Endodermal cell (in vitro differentiated cells): Measurements from ENCODE around the gene CAPG. TPM values are rescaled to one million over a fixed set of nuclear protein-coding genes. Genes with fewer than 3 reads are reported as not detected.
"Not testable (repeated sequence)": the region's sequence is repeated elsewhere in the genome, so short reads cannot be mapped to it uniquely, and the experiment has no call there.

Experiments
- DNase-seq: peaks from one replicate; pipeline ENCODE4 v3.0.0-alpha.2; 2017
- H3K27ac ChIP-seq: 2 replicates; pipeline ENCODE4 v1.5.1; 2013; ENCODE audit warnings: mild to moderate bottlenecking, low read depth, low read length, moderate library complexity
- H3K27me3 ChIP-seq: 2 replicates; pipeline ENCODE4 v1.6.1; 2013; ENCODE audit warnings: mild to moderate bottlenecking, low read length, moderate library complexity; ENCODE audit not compliant: insufficient read depth, control insufficient read depth, poor library complexity, severe bottlenecking
- H3K36me3 ChIP-seq: 2 replicates; pipeline ENCODE4 v1.7.0; 2013; ENCODE audit warnings: mild to moderate bottlenecking, low read length, moderate library complexity; ENCODE audit not compliant: control insufficient read depth, insufficient read depth
- H3K4me1 ChIP-seq: one replicate; pipeline ENCODE4 v1.7.0; 2013; ENCODE audit warnings: low read length; ENCODE audit not compliant: control insufficient read depth, insufficient read depth
- H3K4me3 ChIP-seq: 2 replicates; pipeline ENCODE4 v1.5.1; 2013; ENCODE audit warnings: mild to moderate bottlenecking, low read length, moderate library complexity
- H3K9ac ChIP-seq: 2 replicates; pipeline ENCODE4 v1.6.1; 2013; ENCODE audit warnings: mild to moderate bottlenecking, low read length, moderate library complexity; ENCODE audit not compliant: poor library complexity, severe bottlenecking; ENCODE audit errors: extremely low read depth
- H3K9me3 ChIP-seq: 2 replicates; pipeline ENCODE4 v1.6.1; 2013; ENCODE audit warnings: mild to moderate bottlenecking, low read length, moderate library complexity; ENCODE audit not compliant: control insufficient read depth
- H3K27ac Mint-ChIP-seq: 2 replicates; pipeline ENCODE4 v1.8.0; 2020; ENCODE audit warnings: mixed read lengths
- H3K27me3 Mint-ChIP-seq: 2 replicates; pipeline ENCODE4 v1.8.0; 2021; ENCODE audit warnings: mild to moderate bottlenecking, mixed read lengths; ENCODE audit not compliant: insufficient read depth
- H3K36me3 Mint-ChIP-seq: 2 replicates; pipeline ENCODE4 v1.8.0; 2020; ENCODE audit warnings: low read depth, mixed read lengths
- H3K4me1 Mint-ChIP-seq: 2 replicates; pipeline ENCODE4 v1.8.0; 2020; ENCODE audit warnings: mixed read lengths
- H3K4me3 Mint-ChIP-seq: 2 replicates; pipeline ENCODE4 v1.8.0; 2020; ENCODE audit warnings: mild to moderate bottlenecking, moderate library complexity, mixed read lengths
- H3K9me3 Mint-ChIP-seq: 2 replicates; pipeline ENCODE4 v1.8.0; 2020; ENCODE audit warnings: mild to moderate bottlenecking, mixed read lengths
- CTCF ChIP-seq: fragments of 200-600 bp; sonication (generic); conservative IDR thresholded peaks from 2 replicates; pipeline ENCODE4 v1.5.0; 2021; ENCODE audit warnings: antibody characterized with exemption, mild to moderate bottlenecking
- WGBS, 2 experiments: methylation state at CpG; one replicate each; pipeline versions ENCODE4 v1.1.5 to v1.1.7; 2013; ENCODE audit warnings: missing lambda C conversion rate in 2 of 2, mixed read lengths in 1 of 2; ENCODE audit not compliant: insufficient coverage in 1 of 2, insufficient read length in 1 of 2; 5-methylcytosine and 5-hydroxymethylcytosine counted together
- total RNA-seq, 2 donors: library from RNA; stranded (reverse); fragmentation: NEBNext Ultra II Directional in 1 of 2; extraction: Animal tissue kit (Norgen Biotek cat#: 25700) in 1 of 2; gene quantifications; 2 replicates in 1 of 2; 3 replicates in 1 of 2; pipeline ENCODE4 v1.2.1, GENCODE V29; 2021

CAPG gene
- total RNA-seq, 2 donors from 2014 or later: 104 to 119 TPM

- Mint-ChIP-seq H3K27me3 (no peaks in the 10 kb centered on the region), H3K4me3 (no peak overlapping the region), H3K36me3 (peaks cover 11% of the 10 kb centered on the region), H3K4me1 (peaks cover 28% of the 10 kb centered on the region), H3K9me3 (no peaks in the 10 kb centered on the region), H3K27ac (no peak overlapping the region)
- Histone ChIP-seq H3K27ac (no peak overlapping the region), H3K4me1 (peaks cover 3% of the 10 kb centered on the region), H3K27me3 (no peaks in the 10 kb centered on the region), H3K9ac (no peak overlapping the region), H3K36me3 (peaks cover 19% of the 10 kb centered on the region), H3K4me3 (no peak overlapping the region), H3K9me3 (peaks cover 1% of the 10 kb centered on the region)
- TF ChIP-seq CTCF: no peak
- no peak for DNase-seq
- WGBS, 2 experiments: 75 to 94% methylated on average over 1 to 2 of the region's 2 CpGs
These were observed 22.4 kb downstream of the CAPG start for GRCh38 chr2:85387754-85388153.

- Mint-ChIP-seq H3K4me3 (no peak overlapping the region), H3K9me3 (peaks cover 15% of the 10 kb centered on the region), H3K36me3 (peaks cover 24% of the 10 kb centered on the region), H3K27me3 (no peaks in the 10 kb centered on the region), H3K4me1 (peaks cover 28% of the 10 kb centered on the region), H3K27ac (peak overlapping the region; percentile 74)
- no peak overlapping the region for H3K4me3 ChIP-seq
- H3K4me1 ChIP-seq: peaks cover 3% of the 10 kb centered on the region
- TF ChIP-seq CTCF: no peak
- DNase-seq: no peak
- H3K27ac ChIP-seq: no peak overlapping the region
- peaks cover 16% of the 10 kb centered on the region for H3K9me3 ChIP-seq
- WGBS, 2 experiments: 94 to 100% methylated on average over 1 to 2 of the region's 2 CpGs
- no peaks in the 10 kb centered on the region for H3K27me3 ChIP-seq
- no peak overlapping the region for H3K9ac ChIP-seq
- peaks cover 24% of the 10 kb centered on the region for H3K36me3 ChIP-seq
These were observed 24.4 kb downstream of the CAPG start for GRCh38 chr2:85385746-85386145.

GRCh38 chr2:85383850-85384249, 26.3 kb downstream of the CAPG start:
- Histone ChIP-seq H3K9ac (no peak overlapping the region), H3K9me3 (peaks cover 35% of the 10 kb centered on the region), H3K4me3 (no peak overlapping the region), H3K4me1 (peaks cover 3% of the 10 kb centered on the region), H3K36me3 (peaks cover 29% of the 10 kb centered on the region), H3K27me3 (no peaks in the 10 kb centered on the region), H3K27ac (no peak overlapping the region)
- Mint-ChIP-seq H3K27ac (peak overlapping the region; percentile 4), H3K4me3 (no peak overlapping the region), H3K4me1 (peaks cover 28% of the 10 kb centered on the region), H3K27me3 (no peaks in the 10 kb centered on the region), H3K9me3 (peaks cover 34% of the 10 kb centered on the region), H3K36me3 (peaks cover 40% of the 10 kb centered on the region)
- WGBS, 2 experiments: 73 to 97% methylated on average over 4 of the region's 4 CpGs
- no peak for TF ChIP-seq CTCF
- DNase-seq: no peak

- not testable (repeated sequence) for H3K27me3 Mint-ChIP-seq
These were observed 27.0 kb downstream of the CAPG start for GRCh38 chr2:85383151-85383550.

More at GRCh38 chr2:85383151-85383550, 27.0 kb downstream of the CAPG start:
- H3K27ac ChIP-seq, DNase-seq, H3K4me3 Mint-ChIP-seq, H3K4me1 ChIP-seq, H3K27ac Mint-ChIP-seq, H3K4me3 ChIP-seq, H3K27me3 ChIP-seq, H3K9ac ChIP-seq: not testable (repeated sequence)
- peaks cover 29% of the 10 kb centered on the region for H3K36me3 ChIP-seq
- peaks cover 37% of the 10 kb centered on the region for H3K9me3 ChIP-seq
- Mint-ChIP-seq H3K36me3 (peaks cover 40% of the 10 kb centered on the region), H3K4me1 (peaks cover 35% of the 10 kb centered on the region), H3K9me3 (peaks cover 35% of the 10 kb centered on the region)
- 92 to 95% methylated on average over 4 to 5 of the region's 5 CpGs for WGBS, 2 experiments
